C4-2B (cell line): Measurements from ENCODE around the gene CHRNE.

Experiments
- H3K27ac ChIP-seq: fragments of 450-650 bp; 2 replicates; pipeline ENCODE4 v1.5.1; 2017
- CTCF ChIP-seq: fragments of 450-650 bp; conservative IDR thresholded peaks from 2 replicates; pipeline ENCODE4 v1.5.1; 2017; ENCODE audit warnings: mild to moderate bottlenecking
- ZFX ChIP-seq: fragments of 450-650 bp; IDR thresholded peaks from 2 replicates; pipeline ENCODE4 v1.6.1; 2017

Gene CHRNE

GRCh38 chr17:4901108-4901647, 1.7 kb downstream of the CHRNE start:
- H3K27ac ChIP-seq = no peak overlapping the region
- TF ChIP-seq ZFX = no peak
- no peak for TF ChIP-seq CTCF

GRCh38 chr17:4900231-4901107, 2.4 kb downstream of the CHRNE start:
- no peak for TF ChIP-seq ZFX
- no peak for TF ChIP-seq CTCF
- H3K27ac ChIP-seq = no peak overlapping the region

- peak within 1 kb of the TSS; percentile 3; the same call in 1 of the 2 replicates for H3K27ac ChIP-seq
- TF ChIP-seq CTCF (no peak), ZFX (no peak)
Observed at GRCh38 chr17:4899341-4900230, 3.3 kb downstream of the CHRNE start, which contains the start of gene C17orf107. C17orf107 (plus strand) TSS chr17:4899536; CDS start chr17:4899763, 227 bp downstream.

GRCh38 chr17:4898927-4899326, 4.0 kb downstream of the CHRNE start:
- no peak overlapping the region for H3K27ac ChIP-seq
- TF ChIP-seq CTCF (no peak), ZFX (no peak; the same call in 1 of the 2 replicates)

GRCh38 chr17:4898351-4898750, 4.5 kb downstream of the CHRNE start:
- 0 out of 2 replicates have a peak overlapping the region, but pooled peaks have one; percentile 3 for H3K27ac ChIP-seq
- no peak for TF ChIP-seq CTCF
- TF ChIP-seq ZFX = no peak

- TF ChIP-seq ZFX (no peak), CTCF (no peak)
- H3K27ac ChIP-seq = 0 out of 2 replicates have a peak overlapping the region, but pooled peaks have one; percentile 3
Observed at GRCh38 chr17:4897785-4898184, 5.1 kb downstream of the CHRNE start.
